Keratinocyte (primary cell): ENCODE measurements around the gene TNRC18. TPM values are rescaled to one million over a fixed set of nuclear protein-coding genes. Genes with fewer than 3 reads are reported as not detected.

Experiments used
- DNase-seq: peaks from one replicate; pipeline ENCODE4 v3.0.0-alpha.2; 2011; ENCODE audit warnings: low read depth, missing footprints, low spot score
- FAIRE-seq: peaks from 2 replicates; lab custom pipeline; 2011; peaks lifted over from hg19 to GRCh38; lab: Jason Lieb, UNC
- H2AFZ ChIP-seq: 2 replicates; pipeline ENCODE4 v1.6.0; 2012; ENCODE audit warnings: low read length, control low read depth, inconsistent platforms; ENCODE audit not compliant: control insufficient read depth
- H3K27ac ChIP-seq: 2 replicates; pipeline ENCODE4 v1.5.1; 2011; ENCODE audit warnings: low read length; ENCODE audit not compliant: control insufficient read depth, insufficient read depth
- H3K27me3 ChIP-seq: 3 replicates; pipeline ENCODE4 v1.6.0; 2011; ENCODE audit warnings: low read length; ENCODE audit not compliant: control insufficient read depth, insufficient read depth; ENCODE audit errors: extremely low read depth
- H3K36me3 ChIP-seq, 2 experiments: 2 replicates in 1 of 2; 3 replicates in 1 of 2; pipeline ENCODE4 v1.5.1; 2011; ENCODE audit warnings: low read length in 2 of 2, mild to moderate bottlenecking in 1 of 2; ENCODE audit not compliant: control insufficient read depth in 2 of 2, insufficient read depth in 2 of 2; ENCODE audit errors: extremely low read depth in 1 of 2
- H3K4me1 ChIP-seq: 3 replicates; pipeline ENCODE4 v1.5.1; 2011; ENCODE audit warnings: low read length; ENCODE audit not compliant: control insufficient read depth, insufficient read depth; ENCODE audit errors: extremely low read depth
- H3K4me2 ChIP-seq: 3 replicates; pipeline ENCODE4 v1.6.0; 2011; ENCODE audit warnings: low read depth, low read length; ENCODE audit not compliant: control insufficient read depth, insufficient read depth; ENCODE audit errors: extremely low read depth
- H3K4me3 ChIP-seq, 3 experiments: fragments of 200-600 bp in 1 of 3; sonication (generic) in 1 of 3; 2 replicates in 2 of 3; 3 replicates in 1 of 3; pipeline ENCODE4 v1.5.1; 2011 to 2016; ENCODE audit warnings: low read length in 3 of 3, mild to moderate bottlenecking in 3 of 3, control low read depth in 2 of 3, inconsistent platforms in 1 of 3, low read depth in 1 of 3, mixed read lengths in 1 of 3, mixed run types in 1 of 3, moderate library complexity in 1 of 3; ENCODE audit not compliant: control insufficient read depth in 2 of 3, insufficient read depth in 2 of 3; ENCODE audit errors: extremely low read depth in 1 of 3
- H3K79me2 ChIP-seq: 2 replicates; pipeline ENCODE4 v1.6.0; 2012; ENCODE audit warnings: low read length; ENCODE audit not compliant: control insufficient read depth, insufficient read depth
- H3K9ac ChIP-seq: 3 replicates; pipeline ENCODE4 v1.6.0; 2011; ENCODE audit warnings: low read length; ENCODE audit not compliant: control insufficient read depth, insufficient read depth; ENCODE audit errors: extremely low read depth
- H3K9me1 ChIP-seq: 3 replicates; pipeline ENCODE4 v1.6.0; 2011; ENCODE audit warnings: low read length; ENCODE audit not compliant: control insufficient read depth, insufficient read depth; ENCODE audit errors: extremely low read depth
- H3K9me3 ChIP-seq: 2 replicates; pipeline ENCODE4 v1.5.1; 2012; ENCODE audit warnings: low read depth, low read length; ENCODE audit not compliant: control insufficient read depth
- H4K20me1 ChIP-seq: 3 replicates; pipeline ENCODE4 v1.6.0; 2011; ENCODE audit warnings: low read length; ENCODE audit not compliant: control insufficient read depth, insufficient read depth; ENCODE audit errors: extremely low read depth
- EZH2 ChIP-seq: IDR thresholded peaks from one replicate; pipeline ENCODE4 v1.6.1; 2012; ENCODE audit warnings: inconsistent platforms, mild to moderate bottlenecking, low read length, moderate library complexity
- dilution Hi-C: fragments of 300-500 bp; cut with MboI; formaldehyde crosslinking; loops from one replicate; pipeline ENCODE4 v1.7.0; 2020; ENCODE audit warnings: low sequenced_read_pairs; ENCODE audit not compliant: extremely low pct_ligation_motif_present
- polyA plus RNA-seq, 5 experiments: library from polyadenylated mRNA; depleted of rRNA in 3 of 5; stranded (reverse) in 3 of 5; stranded (forward) in 1 of 5; unstranded in 1 of 5; fragments of >200 nt; gene quantifications; 1 replicate in 1 of 5; 2 replicates in 3 of 5; 3 replicates in 1 of 5; pipeline versions ENCODE4 v1.2.1 to v1.2.3, GENCODE V29; 2011 to 2012; ENCODE audit warnings: missing spikeins in 2 of 5, low read depth in 1 of 5, low replicate concordance in 1 of 5
- TF ChIP-seq, protein P1 (sequence below), 3 experiments: IDR thresholded peaks in 1 of 3; conservative IDR thresholded peaks in 1 of 3; optimal IDR thresholded peaks in 1 of 3; 2 replicates in 2 of 3; 3 replicates in 1 of 3; pipeline versions ENCODE3 to v1.5.1; 2011; ENCODE audit warnings: low read length in 3 of 3, mild to moderate bottlenecking in 3 of 3, moderate library complexity in 2 of 3, control low read depth in 1 of 3, inconsistent platforms in 1 of 3; ENCODE audit not compliant: insufficient read depth in 2 of 3; ENCODE audit errors: extremely low read depth in 1 of 3

The TNRC18 gene
- polyA plus RNA-seq, 1 donor (not counting 4 experiments of a cell fraction or from before 2014, with no cell fraction given) = 13.2 TPM

DNA sequence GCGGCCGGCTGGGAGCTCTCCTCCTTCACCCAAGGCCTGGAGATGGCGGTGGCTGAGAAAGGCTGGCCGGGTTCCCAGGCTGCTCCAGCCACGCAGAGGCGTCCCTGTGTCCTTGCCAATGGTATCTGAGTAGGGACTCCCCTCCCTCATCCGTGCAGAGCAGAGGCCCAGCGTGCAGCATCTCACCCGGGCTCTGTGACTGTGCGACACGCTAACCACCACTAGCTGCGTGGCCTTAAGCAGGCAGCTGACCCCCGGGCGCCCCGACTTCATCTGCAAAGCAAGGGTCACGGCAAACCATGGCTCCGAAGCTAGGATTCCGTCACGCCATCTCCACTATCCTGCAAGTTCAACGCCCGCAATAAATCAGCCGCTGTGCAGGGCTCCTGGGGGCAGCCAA lies 47.2 kb upstream of the TNRC18 start:
- H3K9me1 ChIP-seq = no peaks in the 10 kb centered on the region
- H3K36me3 ChIP-seq = no peaks in the 10 kb centered on the region
- H4K20me1 ChIP-seq = no peaks in the 10 kb centered on the region
- TF ChIP-seq, protein P1, sequence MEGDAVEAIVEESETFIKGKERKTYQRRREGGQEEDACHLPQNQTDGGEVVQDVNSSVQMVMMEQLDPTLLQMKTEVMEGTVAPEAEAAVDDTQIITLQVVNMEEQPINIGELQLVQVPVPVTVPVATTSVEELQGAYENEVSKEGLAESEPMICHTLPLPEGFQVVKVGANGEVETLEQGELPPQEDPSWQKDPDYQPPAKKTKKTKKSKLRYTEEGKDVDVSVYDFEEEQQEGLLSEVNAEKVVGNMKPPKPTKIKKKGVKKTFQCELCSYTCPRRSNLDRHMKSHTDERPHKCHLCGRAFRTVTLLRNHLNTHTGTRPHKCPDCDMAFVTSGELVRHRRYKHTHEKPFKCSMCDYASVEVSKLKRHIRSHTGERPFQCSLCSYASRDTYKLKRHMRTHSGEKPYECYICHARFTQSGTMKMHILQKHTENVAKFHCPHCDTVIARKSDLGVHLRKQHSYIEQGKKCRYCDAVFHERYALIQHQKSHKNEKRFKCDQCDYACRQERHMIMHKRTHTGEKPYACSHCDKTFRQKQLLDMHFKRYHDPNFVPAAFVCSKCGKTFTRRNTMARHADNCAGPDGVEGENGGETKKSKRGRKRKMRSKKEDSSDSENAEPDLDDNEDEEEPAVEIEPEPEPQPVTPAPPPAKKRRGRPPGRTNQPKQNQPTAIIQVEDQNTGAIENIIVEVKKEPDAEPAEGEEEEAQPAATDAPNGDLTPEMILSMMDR (optimal IDR thresholded peaks at IDR 0.05 in 1 of 3, IDR thresholded peaks at IDR 0.05 in 1 of 3, conservative IDR thresholded peaks at IDR 0.05 in 1 of 3; ENCODE audit: extremely low read depth in 1 of 3, insufficient read depth in 2 of 3, low read length in 3 of 3) = no peak
- no peak for TF ChIP-seq EZH2
- H3K9ac ChIP-seq = no peak overlapping the region
- no peaks in the 10 kb centered on the region for H3K4me1 ChIP-seq
- no peaks in the 10 kb centered on the region for H3K27me3 ChIP-seq
- no peaks in the 10 kb centered on the region for H3K9me3 ChIP-seq
- no peaks in the 10 kb centered on the region for H3K79me2 ChIP-seq
- no peak for FAIRE-seq
- dilution Hi-C loops = no loop called here
- no peak overlapping the region for H3K27ac ChIP-seq
- no peak overlapping the region for H3K4me2 ChIP-seq
- H2AFZ ChIP-seq = no peak overlapping the region
- no peak for DNase-seq
- no peak overlapping the region for H3K4me3 ChIP-seq

DNA sequence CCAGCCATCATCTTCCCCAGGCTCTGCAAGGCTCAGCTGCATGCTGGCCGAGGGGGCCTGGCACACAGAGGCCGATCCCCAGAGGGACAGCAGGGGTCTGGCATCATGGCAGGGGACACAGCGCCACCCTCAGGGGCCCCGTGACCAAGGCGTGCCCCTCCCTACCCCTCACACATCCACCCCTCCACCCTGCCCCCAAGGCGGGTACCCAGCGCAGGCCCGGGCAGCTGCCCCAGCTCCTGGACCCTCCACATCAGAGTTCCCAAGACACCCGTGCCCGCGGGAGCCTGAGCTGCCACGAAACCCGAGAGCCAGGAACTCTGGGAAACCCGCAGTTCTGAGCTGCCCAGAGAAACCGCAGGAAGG lies 46.5 kb upstream of the TNRC18 start:
- dilution Hi-C loops = no loop called here
- H3K27ac ChIP-seq = no peak overlapping the region

More for the DNA sequence above, 46.5 kb upstream of the TNRC18 start:
- no peak overlapping the region for H2AFZ ChIP-seq
- DNase-seq (no peak), FAIRE-seq (no peak)
- H3K4me1 ChIP-seq = no peaks in the 10 kb centered on the region
- no peak overlapping the region for H3K9ac ChIP-seq
- H3K79me2 ChIP-seq = no peaks in the 10 kb centered on the region
- no peaks in the 10 kb centered on the region for H3K9me3 ChIP-seq
- H3K27me3 ChIP-seq = no peaks in the 10 kb centered on the region
- H3K36me3 ChIP-seq = no peaks in the 10 kb centered on the region
- no peaks in the 10 kb centered on the region for H3K9me1 ChIP-seq
- no peak for TF ChIP-seq EZH2
- TF ChIP-seq, protein P1 (optimal IDR thresholded peaks at IDR 0.05 in 1 of 3, IDR thresholded peaks at IDR 0.05 in 1 of 3, conservative IDR thresholded peaks at IDR 0.05 in 1 of 3; ENCODE audit: extremely low read depth in 1 of 3, insufficient read depth in 2 of 3, low read length in 3 of 3) = peak in 1 of 3 experiments; percentile 49
- no peaks in the 10 kb centered on the region for H4K20me1 ChIP-seq
- H3K4me3 ChIP-seq = no peak overlapping the region
- H3K4me2 ChIP-seq = no peak overlapping the region
